HG03342 (cell line): ENCODE results near the gene LINGO1.

Source experiments
- ATAC-seq: cut with Tn5 transposase; IDR thresholded peaks from one replicate; pipeline ENCODE4 v1.9.1; 2021; ENCODE audit warnings: mild to moderate bottlenecking, moderate library complexity; ENCODE audit not compliant: unreplicated experiment

The LINGO1 gene

GRCh38 chr15:77597804-77598453 is 34.8 kb downstream of the LINGO1 start:
- ATAC-seq = no peak

DNA sequence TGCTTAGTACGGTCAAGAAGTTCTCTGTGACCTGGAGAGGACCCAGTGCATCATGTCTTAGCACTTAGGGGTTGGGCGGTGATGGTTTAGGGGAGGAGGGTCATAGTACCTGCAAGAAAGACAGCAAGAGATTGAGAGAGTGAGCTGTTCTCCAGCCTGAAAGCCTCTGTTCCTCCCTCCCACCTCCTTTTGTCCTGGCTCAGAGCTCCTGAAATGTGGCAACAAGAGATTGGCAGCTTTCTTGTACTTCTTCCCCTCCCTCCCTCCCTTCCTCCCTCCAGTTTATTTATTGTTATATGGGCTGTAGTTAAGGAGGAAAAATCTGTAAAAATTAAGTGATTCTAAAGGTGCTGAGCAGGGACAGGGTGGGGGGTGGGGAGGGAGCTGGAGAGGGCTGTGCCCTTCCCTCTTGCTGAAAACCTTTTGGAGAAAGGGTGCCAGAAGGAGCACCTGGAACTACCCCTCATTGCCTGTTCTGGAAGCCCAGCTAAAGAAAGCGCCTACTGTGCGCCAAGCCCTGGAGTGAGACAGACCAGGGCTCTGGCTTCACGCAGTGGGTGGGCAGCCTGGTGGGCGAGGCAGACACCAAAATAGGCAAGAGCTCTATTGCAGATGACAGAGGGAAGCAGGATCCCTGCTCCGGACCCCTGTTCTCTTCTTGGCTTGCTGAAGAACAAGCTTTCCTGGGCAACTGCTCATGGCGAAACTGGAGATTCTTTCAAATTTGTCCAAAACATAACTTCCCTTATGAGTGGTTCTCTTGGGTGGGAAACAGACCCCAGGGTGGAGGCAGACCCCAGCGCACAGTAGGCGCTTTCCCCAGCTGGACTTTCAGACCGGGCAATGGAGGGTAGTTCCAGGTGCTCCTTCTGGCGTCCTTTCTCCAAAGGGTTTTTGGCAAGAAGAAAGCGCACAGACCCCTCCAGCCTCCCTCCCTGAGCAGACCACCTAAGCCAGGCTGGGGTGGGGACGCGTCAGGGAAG is 35.6 kb downstream of the LINGO1 start:
- no peak for ATAC-seq

DNA sequence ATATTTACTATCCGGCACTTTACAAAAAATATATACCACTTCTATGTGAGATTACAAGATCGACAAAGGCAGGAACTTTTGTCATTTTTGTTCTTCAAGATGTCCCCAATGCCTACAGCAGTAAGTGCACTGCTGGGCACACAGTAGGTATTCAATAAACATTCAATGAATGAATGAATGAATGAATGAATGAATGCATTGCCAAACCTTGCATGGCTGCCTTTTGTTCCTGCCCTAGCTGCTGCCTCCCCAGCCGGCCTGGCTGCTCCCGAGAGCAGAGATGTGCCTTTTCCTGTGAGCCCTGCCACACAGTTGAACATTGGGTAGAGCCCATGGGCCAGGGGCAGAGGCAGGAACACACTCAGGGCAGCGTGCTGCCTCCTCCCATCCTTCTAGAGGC is 37.5 kb downstream of the LINGO1 start:
- ATAC-seq = no peak

- no peak for ATAC-seq
These were observed 40.0 kb downstream of the LINGO1 start for GRCh38 chr15:77592758-77593157.

DNA sequence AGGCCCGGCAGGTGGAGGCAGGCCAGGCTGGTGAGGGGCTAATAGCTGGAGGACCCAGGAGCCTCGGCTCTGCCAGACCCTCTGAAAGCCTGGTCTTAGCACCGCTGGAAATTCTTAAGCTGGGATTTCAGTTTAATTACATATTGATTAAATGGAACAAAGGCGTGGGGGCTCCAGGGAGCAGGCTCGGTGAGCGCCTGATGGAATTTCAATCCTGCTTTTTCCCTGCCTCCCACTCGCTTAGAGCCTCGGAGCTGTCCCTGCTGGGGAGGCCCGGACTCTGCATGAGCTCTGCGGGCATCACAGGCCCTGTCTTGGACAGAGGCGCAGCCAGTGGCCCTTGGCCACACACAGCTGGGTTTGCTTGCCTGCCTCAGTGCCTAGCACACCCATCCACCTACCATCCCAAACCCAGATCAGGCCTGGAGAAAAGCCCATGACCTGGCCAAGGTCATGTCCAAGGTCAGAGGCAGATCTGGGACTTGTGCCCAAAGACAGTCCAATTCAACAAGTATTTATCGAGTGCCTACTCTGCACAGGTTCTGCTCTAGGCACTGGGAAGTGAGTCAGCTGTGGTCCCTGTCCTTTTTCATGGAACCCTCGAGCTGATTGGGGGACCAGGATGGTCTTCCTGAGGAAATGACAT is 40.6 kb downstream of the LINGO1 start:
- ATAC-seq = no peak

GRCh38 chr15:77589839-77590238 is 42.9 kb downstream of the LINGO1 start:
- ATAC-seq = no peak

GRCh38 chr15:77588126-77588525 is 44.6 kb downstream of the LINGO1 start:
- no peak for ATAC-seq

- ATAC-seq = no peak
These were observed 48.0 kb downstream of the LINGO1 start for GRCh38 chr15:77584691-77585090.

DNA sequence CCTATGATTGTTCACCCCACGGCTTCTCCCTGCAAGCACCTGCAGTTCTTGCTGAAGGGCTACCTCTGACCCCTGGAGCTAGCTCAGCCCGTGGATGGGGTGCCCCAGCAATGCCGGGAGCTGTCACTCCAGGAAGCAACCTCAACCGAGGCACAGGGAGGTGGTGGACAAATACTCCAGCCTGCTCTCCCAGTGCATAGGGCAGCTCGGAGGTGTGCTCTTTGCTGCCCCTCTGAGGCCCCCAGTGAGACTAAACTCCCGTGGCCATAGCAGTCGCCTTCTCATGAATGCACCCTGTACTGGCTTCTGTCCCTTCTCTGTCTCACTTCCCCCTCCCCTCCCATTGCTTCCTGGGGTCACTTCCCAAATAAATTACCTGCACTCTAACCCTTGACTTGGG is 48.5 kb downstream of the LINGO1 start:
- ATAC-seq = no peak

DNA sequence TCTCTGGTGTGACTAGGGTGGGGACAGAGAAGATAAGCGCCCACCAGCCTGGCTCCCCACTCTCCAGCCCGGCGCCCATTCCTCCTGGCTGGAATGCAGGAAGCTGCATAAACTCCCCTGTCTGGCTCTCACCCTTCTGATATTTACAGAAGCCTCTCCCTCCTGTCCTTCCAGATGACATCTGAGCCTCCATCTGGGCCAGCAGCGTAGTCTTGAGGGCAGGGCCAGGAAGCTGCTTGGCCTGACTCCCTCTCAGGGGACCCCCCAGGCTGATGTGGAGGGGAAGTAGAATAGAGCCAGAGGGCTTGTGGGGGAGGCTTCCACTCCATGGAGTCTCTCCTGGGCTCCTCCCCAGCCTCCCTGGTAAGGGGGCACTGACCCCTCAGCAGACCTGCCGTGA is 49.9 kb downstream of the LINGO1 start:
- ATAC-seq = no peak

GRCh38 chr15:77581896-77582569 is 50.7 kb downstream of the LINGO1 start:
- no peak for ATAC-seq

GRCh38 chr15:77580996-77581682 is 51.6 kb downstream of the LINGO1 start:
- no peak for ATAC-seq

DNA sequence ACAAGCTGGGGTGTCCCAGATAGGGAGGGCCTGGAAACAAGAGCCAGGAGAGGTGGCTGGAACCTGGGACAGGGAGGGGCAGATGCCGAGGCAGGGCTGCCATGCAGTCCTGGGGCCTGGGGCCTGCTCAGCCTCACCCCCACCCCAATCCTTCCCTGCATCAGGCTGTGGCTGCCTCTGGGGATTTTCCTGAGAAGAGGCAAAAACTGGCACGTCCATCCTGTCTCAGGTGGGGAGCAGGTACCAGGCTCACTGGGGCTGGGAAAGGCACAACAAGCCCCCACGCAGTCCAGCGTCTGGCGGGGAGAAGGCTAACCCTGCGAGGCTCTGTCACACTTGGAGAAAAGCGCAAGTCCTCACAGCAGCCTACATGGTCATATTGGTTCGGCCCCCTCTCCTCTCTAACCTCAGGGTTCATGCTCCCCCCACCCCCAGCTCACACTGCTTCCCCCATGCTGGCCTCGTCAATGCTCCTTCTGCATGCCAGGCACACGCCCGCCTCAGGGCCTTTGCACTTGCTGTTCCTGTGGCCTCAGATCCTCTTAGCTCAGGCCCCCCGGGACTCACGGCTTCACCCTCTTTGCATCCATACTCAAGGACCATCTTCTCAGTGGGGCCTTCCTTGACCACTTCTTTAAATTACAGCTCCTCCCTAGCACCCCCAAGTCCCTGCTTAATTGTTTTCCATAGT is 53.1 kb downstream of the LINGO1 start:
- no peak for ATAC-seq

GRCh38 chr15:77578641-77579372 is 53.9 kb downstream of the LINGO1 start:
- no peak for ATAC-seq

DNA sequence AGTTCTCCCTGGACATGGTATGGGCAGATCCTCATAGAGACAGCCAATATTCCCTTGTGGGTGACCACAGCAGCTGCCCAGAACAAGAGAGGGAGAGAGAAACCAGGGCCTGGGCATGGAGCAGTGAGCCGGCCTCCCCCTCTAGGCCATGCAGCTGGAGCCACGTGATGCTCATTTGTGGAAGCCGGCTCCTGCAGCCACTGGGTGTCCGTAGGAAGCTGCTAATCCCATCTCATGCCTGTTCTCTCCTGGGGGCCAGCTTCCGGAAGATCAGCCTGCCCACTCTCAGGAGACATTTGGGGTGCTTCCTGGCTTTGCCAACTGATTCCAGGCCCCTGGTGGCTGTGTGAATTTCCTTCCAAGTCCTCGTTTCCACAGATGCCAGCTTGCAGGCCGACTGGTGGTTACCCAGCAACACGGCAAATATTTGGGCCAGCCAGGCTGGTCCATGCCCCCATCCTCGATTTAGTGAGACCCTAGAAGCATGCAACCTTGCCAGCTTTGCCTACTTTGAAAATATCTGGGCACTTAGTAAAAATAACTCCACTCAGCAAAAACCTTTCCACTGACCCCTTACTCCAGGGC is 55.3 kb downstream of the LINGO1 start:
- ATAC-seq = no peak

DNA sequence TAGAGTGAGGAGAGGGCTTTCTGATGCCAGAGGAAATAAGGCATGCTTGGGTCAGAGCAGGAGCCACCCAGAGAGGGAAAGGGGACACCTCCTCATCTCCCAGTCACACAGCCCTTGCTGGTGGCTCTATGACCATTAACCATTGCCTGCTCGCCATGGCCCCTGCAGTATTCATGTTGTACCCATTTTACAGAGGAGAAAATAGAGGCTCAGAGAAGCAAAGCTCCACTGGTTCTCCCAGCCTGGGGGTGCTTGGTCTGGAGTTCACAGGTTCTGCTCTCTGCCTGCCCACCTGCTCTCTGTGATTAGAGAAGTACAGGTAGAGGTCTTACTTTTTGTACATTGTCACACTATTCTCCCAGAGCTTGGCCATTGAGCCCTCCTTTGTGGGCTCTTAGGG is 56.2 kb downstream of the LINGO1 start:
- ATAC-seq = no peak

DNA sequence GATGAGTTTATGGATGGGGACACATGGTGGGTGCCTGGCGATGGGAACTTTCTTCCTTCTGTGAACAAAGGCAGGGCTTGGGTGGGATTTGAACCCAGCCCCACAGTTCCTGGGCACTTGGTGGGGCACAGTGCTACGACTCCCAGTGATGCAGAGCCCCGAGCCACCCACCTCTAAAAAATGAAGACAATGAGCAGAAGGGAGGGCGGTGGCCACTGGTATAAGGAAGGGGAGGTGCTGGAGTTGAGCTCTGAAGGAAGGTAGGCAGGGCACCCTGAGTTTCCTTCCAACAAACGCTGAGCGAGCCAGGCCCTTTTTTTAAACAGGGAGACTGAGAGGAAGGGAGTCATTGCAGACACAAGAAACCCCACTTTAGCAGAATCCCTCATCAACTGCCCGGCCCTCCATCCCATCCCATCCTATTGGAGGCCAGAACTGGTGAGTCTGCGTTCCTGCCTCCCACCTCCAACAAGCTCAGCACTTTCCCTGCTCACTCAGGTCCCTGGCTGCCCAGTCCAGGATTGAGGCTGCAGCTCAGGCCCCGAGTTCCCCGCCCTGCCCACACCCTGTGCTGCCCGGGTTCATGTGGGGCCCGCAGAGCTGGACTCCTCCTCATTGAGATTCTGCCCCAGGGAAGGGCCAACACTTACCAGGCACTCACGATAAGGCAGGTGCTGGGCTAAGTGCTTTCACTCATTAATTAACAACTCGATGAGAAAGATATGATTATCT is 57.3 kb downstream of the LINGO1 start:
- no peak for ATAC-seq

DNA sequence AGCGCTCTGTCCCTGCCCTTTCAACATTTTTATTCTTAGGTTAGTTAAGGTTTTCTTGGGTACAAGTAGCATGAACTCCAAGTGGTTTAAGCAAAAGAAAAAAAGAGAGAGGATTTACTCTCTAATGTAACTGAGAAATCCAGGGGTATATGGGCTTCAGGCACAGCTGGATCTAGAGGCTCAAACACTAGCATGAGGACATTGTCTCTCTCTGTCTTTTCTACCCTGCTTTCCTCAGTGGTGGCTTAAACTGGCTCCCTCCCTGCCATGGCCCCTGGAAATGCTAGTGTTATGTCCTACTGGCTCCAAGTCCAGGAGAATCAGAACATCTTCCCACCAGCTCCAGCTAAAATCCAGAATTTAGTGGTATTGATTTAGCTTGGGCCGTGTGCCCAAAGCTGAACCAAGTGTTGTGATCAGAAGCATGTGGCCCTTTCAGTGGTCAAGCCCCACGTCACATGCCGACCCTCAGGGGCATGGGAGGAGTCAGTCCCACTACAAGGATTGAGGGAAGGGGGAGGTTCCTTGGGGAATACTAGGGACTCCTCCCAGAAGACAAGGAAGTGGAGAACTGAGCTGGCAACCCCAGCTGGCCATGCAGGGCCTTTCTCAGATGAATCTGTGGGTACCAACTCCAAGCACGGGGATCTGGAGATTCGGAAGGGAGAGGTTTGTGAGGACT is 58.0 kb downstream of the LINGO1 start:
- ATAC-seq = no peak
